Measurements from ENCODE around the gene GPS1.

DNA sequence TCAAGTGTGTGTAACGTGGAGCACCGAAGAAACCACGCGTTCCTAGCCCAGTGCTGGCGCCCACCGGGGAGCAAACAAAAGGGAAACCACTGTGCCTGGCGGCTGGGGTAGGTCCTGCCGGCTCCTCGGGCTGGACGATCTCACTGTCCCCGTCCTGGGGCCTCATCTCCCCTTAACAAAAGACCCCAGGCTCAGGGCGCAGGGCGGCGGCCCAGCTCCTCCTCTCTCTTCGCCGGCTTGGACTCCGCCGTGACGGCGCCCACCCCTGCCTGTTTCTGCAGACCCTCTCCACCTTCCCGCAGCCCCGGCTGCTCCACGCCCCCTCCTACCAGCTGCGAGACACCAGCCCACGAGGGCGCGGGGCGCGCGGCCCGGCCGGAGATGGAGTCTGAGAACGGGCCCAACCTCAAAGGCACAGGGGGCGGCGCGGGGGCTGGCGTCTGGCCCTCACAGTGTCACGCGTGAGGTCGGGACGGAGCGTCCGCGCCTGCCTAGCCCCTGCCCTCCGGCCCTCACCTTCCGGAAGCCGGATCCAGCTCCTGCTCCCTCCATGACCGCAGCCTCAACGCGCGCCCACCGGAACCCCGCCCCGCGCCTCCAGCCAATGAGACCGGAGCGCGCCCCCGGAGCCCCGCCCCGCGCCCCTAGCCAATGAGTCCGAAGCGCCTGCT, 29.3 kb upstream of the GPS1 start, which contains the start of gene CENPX:
- TF ChIP-seq CTCF (IDR thresholded peaks at IDR 0.05; ENCODE audit: borderline replicate concordance, extremely low read depth, low read length, poor library complexity, severe bottlenecking) (no peak), EZH2 (IDR thresholded peaks at IDR 0.05; ENCODE audit: borderline replicate concordance, low read depth, low read length, severe bottlenecking) (no peak)
